RWPE1 (cell line): Measurements from ENCODE around the gene FRK.

Experiments
- CTCF ChIA-PET: fragments of 350-600 bp; sonication (Branson Sonifier 250); formaldehyde crosslinking; extraction: SDS; loops from one replicate; lab custom pipeline; 2021; lab: Yijun Ruan, JAX
- POLR2A ChIA-PET: fragments of 400-600 bp; formaldehyde crosslinking; extraction: SDS; loops from one replicate; lab custom pipeline; 2020; ENCODE audit warnings: antibody characterized with exemption; ENCODE audit not compliant: low non-redundant PET; lab: Yijun Ruan, JAX
- DNase-seq: peaks from one replicate; pipeline ENCODE4 v3.0.0; 2012; ENCODE audit warnings: low spot score
- H3K27ac ChIP-seq: fragments of 450-650 bp; 2 replicates; pipeline ENCODE4 v1.5.1; 2017
- CTCF ChIP-seq: fragments of 450-650 bp; conservative IDR thresholded peaks from 2 replicates; pipeline ENCODE4 v1.5.1; 2017; ENCODE audit warnings: low read depth, mild to moderate bottlenecking

Gene FRK

GRCh38 chr6:116015983-116016382 is 44.7 kb downstream of the FRK start:
- no peak for DNase-seq
- CTCF ChIA-PET, result no interaction called here
- POLR2A ChIA-PET, result no interaction called here
- no peak for TF ChIP-seq CTCF
- H3K27ac ChIP-seq, result no peak overlapping the region

GRCh38 chr6:116015561-116015960 is 45.1 kb downstream of the FRK start:
- CTCF ChIA-PET, result no interaction called here
- POLR2A ChIA-PET, result no interaction called here
- no peak for DNase-seq
- TF ChIP-seq CTCF, result no peak
- no peak overlapping the region for H3K27ac ChIP-seq

GRCh38 chr6:116012951-116013350 is 47.7 kb downstream of the FRK start:
- TF ChIP-seq CTCF, result no peak
- ChIA-PET CTCF (interaction anchor here (1.2 to 1.5 kb wide), 2 partner anchors 84 to 88 kb away, joined by 5 read pairs; partner anchors contain the start of gene NT5DC1), POLR2A (no interaction called here)
- DNase-seq, result peak; percentile 8
- H3K27ac ChIP-seq, result no peak overlapping the region

GRCh38 chr6:116012471-116012949 is 48.2 kb downstream of the FRK start:
- TF ChIP-seq CTCF, result no peak
- ChIA-PET CTCF (interaction anchor here (0.6 to 1.5 kb wide), 4 partner anchors 49 to 1264 kb away, joined by 3 to 5 read pairs (median 4); partner anchors contain the start of gene NT5DC1), POLR2A (no interaction called here)
- H3K27ac ChIP-seq, result no peak overlapping the region
- DNase-seq, result no peak

GRCh38 chr6:116011520-116011919 is 49.2 kb downstream of the FRK start:
- H3K27ac ChIP-seq, result no peak overlapping the region
- ChIA-PET CTCF (interaction anchor here (0.5 to 1.1 kb wide), 16 partner anchors 9 to 1473 kb away, joined by 3 to 6 read pairs (median 4); partner anchors contain the start of gene FRK), POLR2A (no interaction called here)
- DNase-seq, result peak; percentile 68
- no peak for TF ChIP-seq CTCF

GRCh38 chr6:116010790-116011401 is 49.8 kb downstream of the FRK start:
- ChIA-PET CTCF (interaction anchor here (0.5 to 1.1 kb wide), 16 partner anchors 9 to 1015 kb away, joined by 3 to 6 read pairs (median 4); partner anchors contain the start of gene FRK), POLR2A (no interaction called here)
- no peak overlapping the region for H3K27ac ChIP-seq
- peak; percentile 83 for TF ChIP-seq CTCF
- peak; percentile 31 for DNase-seq
